HG03025 (cell line): ENCODE measurements around the gene EXOC3L4.
A peak's percentile ranks its signal among the peaks of the same experiment; 100 is the strongest.
"Not testable (repeated sequence)": the region's sequence is repeated elsewhere in the genome, so short reads cannot be mapped to it uniquely, and the experiment has no call there.

Experiments used
- ATAC-seq: cut with Tn5 transposase; IDR thresholded peaks from one replicate; pipeline ENCODE4 v1.9.1; 2021; ENCODE audit warnings: mild to moderate bottlenecking, moderate library complexity; ENCODE audit not compliant: unreplicated experiment, low FRiP score

The EXOC3L4 gene

DNA sequence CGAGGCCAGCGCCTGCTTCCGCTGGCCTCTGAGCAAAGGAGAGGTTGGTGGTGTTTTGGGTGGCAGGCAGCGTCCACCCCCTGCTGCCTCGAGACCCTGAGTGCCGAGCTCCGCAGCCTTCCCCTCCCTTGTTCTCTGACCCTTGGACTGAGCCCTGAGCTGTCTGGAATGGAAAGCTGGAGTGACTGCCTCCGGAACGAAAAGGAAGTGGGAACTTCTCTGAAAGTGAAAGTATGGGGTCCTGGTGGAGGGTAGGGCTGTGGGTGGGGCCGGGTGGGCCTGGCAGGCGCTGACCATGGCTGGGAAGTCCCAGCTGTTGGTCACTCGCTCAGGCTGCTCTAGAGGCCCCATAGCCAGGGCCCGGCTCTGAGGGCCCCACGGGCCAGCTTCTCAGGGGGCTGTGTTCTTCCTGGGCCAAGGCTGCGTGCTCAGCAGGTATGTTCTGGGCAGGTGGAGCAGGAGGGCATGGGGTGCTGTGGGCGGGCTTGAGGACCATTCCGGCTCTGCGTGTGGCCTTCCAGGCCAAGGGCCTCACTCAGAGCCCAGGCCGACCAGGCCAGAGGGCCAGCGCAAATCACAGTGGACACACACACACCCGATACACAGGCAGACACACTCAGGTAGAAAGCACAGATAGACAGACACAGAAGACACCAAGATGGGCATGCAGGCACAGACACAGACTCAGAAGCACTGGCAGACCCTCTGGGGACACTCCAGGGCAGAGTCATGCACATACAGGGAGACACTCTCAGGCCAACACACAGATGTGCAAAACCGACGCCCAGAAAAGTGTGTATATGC is at the start of gene EXOC3L4:
Gene EXOC3L4 (plus strand): TSS at position 320 of the 804 bp plus-strand sequence. CDS start 5,495 bp downstream, outside the sequence.
- no peak for ATAC-seq

DNA sequence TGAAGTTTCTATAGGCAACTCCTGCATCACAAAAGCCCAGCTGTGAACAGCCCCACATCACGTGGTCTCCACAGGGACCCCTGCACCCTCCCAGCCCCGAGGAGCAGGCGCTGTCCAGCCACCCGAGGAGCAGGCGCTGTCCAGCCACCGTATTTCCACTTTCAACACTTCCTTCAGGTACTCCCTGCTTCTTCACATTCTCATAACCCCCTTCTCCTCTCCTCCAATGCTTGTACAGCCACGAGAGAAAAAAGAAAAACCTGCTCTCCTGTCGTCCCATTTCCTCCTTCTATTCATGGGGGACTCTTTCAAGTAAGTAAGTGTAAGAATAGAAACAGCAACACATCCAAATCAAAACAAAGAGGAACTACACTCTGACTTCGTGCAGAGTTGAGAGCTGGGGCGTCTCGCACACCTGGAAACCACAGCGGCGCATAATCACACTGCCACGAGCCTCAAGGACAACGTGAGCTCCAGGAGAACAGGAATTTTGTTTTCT is 49.1 kb upstream of the EXOC3L4 start:
- ATAC-seq, result no peak

DNA sequence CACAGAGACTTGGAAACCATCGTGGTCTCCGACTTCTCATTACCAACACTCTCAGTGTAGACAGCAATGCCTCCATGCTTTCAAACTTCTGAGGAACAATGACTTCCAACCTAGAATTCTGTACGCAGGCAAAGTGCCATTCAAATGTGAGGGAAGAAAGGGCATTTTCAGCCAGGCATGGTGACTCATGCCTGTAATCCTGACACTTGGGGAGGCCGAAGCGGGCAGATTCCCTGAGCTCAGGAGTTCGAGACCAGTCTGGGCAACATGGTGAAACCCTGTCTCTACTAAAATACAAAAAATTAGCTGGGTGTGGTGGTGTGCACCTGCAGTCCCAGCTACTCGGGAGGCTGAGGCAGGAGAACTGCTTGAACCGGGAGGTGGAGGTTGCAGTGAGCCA is 47.1 kb upstream of the EXOC3L4 start:
- not testable (repeated sequence) for ATAC-seq

DNA sequence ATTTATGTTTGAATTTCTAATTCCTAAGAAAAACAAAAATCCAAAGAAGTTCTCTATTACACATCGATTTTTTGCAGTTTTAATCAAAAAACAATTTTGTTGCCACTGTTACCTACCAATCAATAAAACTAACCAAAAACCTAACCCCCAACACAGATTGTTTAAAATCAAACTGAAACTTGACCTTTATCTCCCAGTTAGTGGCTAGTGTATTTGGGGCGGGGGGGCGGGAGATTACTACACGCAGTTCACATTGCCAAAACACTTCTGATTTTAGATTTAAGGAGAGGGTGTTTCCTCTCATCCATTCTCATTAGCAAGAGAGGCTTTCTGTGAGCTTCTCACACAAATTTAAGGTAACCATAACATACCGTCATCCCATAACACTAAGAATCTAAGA is 43.6 kb upstream of the EXOC3L4 start:
- ATAC-seq, result no peak

DNA sequence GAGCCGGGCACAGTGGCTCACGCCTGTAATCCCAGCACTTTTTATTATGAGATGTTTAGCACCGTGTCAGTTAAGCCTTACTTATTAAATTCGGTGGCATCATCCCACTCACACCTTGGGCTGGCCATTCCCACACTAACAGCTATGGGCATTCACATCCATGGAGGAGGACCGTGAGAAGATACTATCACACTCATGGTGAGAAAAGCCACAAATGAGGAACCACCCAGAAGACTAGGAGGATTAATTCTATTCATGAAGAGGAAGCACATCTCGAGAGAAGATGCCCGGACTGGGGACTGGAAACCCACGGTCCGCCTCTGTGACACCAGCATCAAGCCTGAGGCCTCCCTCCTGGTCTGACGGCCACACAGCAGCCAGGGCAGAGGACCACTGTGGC is 42.1 kb upstream of the EXOC3L4 start:
- no peak for ATAC-seq

DNA sequence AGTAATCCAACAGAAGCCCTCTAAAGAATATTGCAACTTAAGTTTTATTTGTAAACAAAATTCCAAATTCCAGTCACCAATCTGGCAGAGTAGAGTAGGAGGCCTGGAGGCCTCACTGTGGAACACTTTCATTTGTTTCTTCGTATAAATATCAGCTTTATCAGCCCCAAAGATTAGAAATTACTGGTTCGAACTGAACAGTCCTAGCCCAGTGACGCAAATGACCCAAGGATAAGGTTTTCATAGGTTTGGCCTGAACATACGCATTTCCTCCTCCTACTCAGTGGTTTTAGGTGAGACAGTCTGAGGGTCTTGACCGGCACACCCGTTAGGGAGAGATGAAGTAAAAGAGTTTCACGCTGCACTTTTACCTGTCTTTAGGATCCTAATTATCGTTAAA is 38.8 kb upstream of the EXOC3L4 start:
- ATAC-seq, result no peak

DNA sequence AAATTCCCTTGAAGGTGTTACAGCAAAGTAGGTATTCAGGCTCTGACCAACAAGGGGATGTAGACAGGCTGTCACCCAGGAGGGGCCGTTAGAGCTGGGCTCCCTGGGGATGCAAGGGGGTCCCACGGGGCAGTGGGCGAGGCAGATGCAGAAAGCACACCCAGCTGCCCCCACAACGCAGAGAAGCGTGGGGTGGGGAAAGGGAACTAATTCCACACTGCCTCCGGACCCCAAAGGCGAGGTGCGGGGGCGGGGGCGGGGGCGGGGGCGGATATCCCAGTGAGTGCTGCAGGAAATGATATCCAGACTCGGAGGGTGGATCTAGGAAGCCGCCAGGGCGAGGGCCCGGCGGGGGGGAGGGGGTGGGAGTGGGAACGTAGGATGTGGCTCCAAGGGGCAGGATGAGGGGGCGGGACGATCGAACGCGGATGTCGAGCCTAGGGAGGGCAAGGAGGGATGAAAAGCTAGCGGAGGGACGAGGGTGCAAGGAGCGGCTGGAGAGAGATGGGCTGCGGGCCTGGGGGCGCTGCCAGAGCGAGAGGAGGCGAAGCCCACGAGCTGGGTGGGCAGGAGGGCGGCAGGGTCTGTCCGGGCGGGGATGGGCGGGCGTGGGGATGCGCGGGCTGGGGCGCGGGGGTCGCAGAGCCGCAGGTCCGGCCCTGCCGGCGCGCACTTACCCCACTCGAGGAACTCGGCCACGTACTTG is 38.0 kb upstream of the EXOC3L4 start:
- ATAC-seq, result no peak

DNA sequence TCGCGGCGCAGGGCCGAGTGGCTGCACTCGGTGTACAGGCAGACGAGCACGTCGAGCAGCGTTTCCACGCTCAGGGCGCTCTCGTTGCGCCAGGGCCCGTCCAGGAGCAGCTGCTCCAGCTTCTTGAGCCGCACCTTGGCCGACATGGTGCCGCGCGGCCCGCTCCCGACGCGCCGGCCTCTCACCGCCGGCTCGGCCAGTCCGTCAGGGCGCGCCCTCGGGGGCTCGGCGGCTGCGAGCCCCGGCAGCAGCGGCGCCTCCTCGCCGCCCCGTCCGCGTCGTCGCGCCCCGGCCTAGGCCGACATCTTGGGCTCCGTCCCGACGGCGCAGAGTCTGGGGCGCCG is 37.5 kb upstream of the EXOC3L4 start:
- ATAC-seq, result peak; percentile 11

DNA sequence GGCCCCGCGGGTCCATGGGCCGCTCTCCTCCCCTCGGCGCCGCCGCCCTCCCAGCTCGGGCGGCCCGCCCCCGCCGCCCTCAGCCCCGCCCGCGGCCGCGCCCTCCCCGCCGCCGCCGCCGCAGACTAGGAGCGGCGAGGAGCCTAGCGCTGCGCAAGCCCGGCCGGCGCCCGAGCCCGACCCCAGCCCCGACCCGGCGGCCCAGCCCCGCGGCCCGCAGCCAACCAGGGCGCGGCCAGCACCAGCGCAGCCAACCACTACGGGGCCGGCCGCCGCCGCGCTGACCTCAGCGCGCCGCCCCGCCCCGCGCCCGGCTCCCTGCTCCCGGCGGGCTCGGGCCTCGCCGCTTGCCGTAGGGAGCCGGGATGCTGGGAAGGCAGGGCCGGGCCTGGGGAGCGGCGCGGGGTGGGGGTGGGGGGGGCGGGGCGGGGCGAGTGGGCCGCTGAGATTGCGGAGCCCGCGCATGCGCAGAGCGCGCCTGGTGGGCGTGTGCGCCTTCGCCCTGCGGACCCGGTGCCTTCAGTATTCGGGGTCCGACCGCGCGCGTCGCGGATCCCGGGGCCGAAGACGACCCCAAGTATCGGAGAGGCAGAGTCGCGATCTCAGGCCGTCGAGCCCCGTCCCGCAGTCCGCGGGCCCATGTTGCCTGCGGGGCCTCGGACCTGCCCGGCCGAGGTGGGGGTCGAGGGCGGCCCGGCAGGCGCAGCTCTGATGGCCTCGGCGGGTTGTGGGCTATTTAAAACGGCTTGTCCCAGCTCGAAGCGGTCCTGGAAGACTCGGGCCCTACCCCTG is 37.0 kb upstream of the EXOC3L4 start, which contains the start of gene CDC42BPB:
Gene CDC42BPB (minus strand): TSS at position 178 of the 792 bp plus-strand sequence. CDS start 376 bp downstream, outside the sequence.
- ATAC-seq, result peak; percentile 75

DNA sequence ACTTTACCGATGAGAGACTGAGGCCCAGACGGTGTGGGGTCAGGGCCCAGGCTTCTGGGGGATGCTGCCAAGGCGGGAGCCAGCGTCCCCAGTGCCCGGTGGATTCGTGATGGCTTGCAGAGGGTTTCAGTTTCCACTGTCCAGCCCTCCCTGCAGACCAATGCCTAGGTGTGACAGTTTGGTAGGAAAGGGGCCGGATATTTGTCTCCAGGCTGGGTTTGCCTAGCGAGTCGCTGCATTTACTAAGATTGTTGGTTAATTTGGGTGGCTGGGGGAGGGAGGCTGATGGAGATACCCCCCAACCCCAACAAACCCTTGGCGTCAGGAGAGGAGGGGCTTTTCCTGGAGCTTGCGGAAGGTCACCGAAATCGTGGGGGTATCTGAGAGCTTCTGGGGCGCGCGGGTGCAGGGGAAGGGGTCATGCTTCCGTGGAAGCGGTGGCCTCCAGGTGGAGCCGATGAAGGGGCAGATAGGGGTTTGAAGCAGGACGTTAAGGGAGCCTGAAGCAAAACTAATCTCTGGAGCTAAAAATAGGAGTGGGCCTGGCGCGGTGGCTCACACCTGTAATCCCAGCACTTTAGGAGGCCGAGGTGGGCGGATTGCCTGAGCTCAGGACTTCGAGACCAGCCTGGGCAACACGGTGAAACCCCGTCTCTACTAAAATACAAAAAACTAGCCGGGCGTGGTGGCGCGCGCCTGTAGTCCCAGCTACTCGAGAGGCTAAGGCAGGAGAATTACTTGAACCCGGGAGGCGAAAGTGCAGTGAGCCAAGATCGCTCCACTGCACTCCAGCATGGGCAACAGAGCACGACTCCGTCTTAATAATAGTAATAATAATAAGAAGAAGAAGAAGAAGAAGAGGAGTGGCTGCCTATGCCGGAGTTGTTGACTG is 36.1 kb upstream of the EXOC3L4 start:
- peak; percentile 2 for ATAC-seq

DNA sequence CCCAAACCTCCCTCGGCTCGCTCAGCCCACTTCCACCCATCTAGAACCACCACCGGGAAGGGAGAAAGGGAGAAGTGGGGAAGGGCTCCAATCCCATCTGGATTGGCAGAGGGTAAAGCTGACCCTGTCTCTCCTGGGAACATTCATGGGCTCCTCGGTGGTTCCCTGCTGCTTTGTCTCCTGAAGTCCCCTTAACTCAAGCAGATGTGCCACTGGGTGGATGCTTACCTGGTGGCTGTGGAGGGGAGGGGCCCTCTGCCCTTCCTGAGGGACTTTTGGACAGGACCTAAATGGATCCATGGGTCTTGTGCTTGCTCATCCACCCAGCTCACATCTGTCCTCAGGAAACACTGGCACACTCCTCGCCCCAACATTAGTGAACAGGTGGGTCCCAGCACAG is 35.0 kb upstream of the EXOC3L4 start:
- ATAC-seq, result no peak

DNA sequence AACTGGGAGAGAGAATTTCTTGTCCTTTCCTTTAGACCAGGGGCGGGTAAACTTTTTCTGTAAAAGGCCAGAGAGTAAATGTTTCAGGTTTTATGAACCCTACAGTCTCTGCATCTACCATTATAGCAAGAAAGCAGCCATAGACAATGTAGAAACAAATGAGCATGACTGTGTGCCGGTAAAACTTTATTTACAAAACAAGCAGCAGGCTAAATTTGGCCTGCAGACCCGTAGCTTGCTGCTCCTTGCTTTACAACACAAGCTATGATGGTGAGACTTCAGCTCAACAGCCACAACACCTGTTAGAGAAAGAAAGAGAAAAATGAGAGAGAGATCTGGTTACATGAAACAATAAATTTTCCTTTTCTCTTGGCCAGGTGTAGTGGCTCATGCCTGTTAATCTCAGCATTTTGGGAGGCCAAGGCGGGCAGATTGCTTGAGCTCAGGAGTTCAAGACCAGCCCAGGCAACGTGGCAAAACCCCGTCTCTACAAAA is 33.0 kb upstream of the EXOC3L4 start:
- no peak for ATAC-seq

DNA sequence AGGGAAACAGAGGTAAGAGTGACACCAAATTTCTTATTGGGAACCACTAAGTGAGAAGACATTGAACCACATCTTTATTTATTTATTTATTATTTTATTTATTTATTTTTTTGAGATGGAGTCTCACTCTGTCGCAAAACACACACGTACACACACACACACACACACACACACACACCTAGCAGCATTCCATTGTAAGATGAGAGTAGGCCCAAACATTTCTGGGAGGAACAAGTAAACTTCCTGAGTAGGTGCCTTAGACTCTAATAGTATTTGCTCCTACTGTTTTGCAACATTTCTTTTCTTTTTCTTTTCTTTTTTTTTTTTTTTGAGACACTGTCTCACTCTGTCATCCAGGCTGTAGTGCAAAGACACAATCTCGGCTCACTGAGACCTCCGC is 30.1 kb upstream of the EXOC3L4 start:
- ATAC-seq, result no peak

DNA sequence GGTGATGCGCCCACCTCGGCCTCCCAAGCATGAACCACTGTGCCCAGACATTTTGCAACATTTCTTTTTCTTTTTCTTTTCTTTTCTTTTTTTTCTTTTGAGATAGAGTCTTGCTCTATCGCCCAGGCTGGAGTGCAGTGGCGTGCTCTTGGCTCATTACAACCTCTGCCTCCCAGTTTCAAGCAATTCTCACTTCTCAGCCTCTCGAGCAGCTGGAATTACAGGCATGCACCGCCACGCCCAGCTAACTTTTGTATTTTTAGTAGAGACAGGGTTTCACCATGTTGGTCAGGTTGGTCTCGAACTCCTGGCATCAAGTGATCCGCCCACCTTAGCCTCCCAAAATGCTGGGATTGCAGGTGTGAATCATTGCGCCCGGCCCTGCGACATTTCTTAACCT is 29.5 kb upstream of the EXOC3L4 start:
- no peak for ATAC-seq

DNA sequence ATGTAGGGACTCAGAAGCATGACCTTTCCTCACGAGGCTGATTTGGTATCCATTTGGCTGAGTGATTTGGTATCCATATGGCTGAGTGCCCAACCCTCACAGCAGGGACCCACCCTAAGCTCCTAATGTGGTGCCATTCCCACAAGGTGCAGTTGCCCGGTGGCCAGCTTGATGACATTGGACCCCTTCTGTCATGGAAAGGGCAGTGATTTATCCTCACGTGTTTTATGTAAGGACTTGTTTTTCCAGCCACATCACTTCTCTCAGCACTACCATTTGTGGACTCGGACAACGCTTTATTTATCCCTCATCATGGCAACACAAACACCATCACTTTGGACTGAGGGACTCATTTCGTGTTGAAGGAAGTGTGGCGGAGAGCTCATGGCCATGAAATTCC is 28.7 kb upstream of the EXOC3L4 start:
- no peak for ATAC-seq

DNA sequence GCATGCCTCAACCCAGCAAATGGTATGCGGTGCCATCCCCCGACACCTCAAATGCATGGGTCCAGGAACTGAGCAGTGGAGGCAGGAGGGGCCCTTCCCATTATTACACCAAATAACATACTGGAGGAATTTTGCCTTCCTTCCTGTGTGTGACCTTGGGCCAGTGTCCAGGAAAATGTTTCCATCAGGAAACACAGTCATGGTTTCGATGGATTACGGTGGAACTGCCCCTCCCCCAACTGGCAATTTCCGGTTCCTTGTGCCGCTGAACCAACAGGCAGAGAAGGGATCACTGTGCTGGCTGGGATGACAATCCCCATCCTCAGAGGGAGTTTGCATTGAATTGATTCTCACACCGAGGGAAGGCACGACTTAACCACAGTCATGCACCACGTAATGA is 28.1 kb upstream of the EXOC3L4 start:
- ATAC-seq, result no peak

DNA sequence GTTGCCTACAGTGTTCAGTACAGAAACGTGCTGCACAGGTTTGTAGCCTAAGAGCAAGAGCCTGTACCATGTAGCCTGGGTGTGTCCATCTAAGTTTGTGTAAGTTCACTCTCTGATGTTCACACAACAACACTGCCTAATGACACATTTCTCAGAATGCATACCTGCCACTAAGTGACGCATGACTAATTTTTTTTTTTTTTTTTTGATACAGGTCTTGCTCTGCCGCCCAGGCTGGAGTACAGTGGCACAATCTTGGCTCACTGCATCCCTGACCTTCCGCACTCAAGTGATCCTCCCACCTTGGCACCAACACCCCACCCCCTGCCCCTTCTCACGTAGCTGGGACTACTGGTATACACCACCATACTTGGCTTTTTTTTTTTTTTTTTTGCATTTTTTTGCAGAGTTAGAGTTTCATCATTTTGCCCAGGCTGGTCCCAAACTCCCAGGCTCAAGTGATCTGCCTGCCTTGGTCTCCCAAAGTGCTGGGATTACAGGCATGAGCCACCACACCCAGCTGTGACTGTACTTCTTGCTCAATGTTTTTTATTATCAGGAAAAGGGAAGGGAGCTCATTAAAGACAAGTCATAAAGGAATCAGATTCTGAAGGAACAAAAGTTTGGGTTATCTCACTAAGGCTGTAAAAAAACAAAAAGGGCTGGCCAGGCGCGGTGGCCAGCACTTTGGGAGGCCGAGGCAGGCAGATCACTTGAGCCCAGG is 27.1 kb upstream of the EXOC3L4 start:
- ATAC-seq, result no peak

DNA sequence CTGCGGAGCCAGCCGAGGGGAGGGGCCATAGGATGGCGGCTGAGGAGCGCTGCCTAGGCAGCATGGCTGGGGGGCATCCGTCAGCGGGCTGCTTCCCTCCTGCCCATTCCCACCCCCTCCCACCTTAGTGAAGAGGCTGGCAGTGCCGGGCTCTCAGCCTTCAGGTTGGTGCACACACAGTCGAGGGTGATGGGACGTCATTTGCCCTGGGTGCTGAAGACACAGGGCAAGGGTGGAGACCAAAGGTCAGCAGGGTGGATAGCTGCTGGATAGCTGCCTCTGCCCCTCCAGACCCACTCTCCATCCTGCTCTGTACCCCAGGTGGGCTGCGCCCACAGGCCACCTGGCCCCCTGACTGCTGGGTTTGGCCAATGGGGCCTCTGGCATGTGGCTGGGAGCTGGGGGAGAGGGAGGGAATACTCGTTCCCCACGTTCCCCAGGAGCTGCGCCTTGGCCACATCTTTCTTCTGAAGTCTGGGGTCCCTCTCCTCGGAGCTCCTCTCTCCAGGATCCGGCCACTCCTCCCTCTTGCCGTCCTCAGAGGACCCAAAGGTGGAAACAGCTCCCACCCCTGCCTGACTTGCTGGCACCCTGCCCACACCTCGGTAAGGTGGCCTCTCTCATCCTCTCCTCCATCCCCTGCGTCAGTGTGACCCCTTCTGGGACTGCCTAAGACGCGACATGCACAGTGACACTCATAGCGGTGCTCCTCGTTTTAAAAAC is 26.0 kb upstream of the EXOC3L4 start:
- no peak for ATAC-seq
